HG03442 (cell line): ENCODE results near the gene SOX1.

Source experiments
- ATAC-seq: cut with Tn5 transposase; IDR thresholded peaks from one replicate; pipeline ENCODE4 v1.9.1; 2021; ENCODE audit warnings: mild to moderate bottlenecking, moderate library complexity; ENCODE audit not compliant: unreplicated experiment

Gene SOX1

DNA sequence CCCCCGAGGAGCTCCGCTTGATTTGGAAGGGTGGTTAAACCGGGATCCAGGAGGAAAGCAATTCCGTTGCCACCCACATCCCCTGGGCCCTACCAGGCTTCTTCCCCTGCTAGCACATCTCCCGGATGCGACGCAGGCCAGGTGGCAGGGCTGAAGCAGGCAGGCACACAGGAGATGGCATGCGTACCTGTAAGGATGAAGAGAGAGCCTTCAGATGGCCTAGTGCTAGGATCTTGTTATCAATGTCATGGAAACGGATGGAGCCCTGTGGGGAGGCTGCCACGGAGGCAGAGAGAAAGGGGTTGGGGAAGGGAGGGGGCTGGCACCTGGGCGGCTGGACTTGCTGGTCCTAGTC is 8.5 kb upstream of the SOX1 start:
- ATAC-seq: no peak

DNA sequence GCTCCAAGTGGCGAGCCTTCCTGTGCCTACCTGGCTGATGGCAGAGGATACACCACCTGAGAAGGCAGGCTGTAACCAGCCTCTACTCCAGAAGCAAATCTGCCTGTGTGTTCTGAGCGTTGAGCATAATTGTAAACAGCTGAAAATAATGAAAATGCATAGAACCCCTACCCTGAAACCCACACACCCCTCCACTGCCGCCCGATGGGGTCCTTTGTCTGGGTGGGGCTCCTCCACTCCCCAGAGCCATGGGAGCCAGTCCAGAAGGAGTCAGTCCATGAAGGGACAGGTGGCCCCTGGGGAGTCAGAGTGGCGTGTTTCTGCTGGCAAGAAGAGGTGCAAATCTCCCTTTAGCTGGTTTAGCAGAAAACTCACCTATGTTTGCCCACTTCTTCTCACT is 8.0 kb upstream of the SOX1 start:
- no peak for ATAC-seq

DNA sequence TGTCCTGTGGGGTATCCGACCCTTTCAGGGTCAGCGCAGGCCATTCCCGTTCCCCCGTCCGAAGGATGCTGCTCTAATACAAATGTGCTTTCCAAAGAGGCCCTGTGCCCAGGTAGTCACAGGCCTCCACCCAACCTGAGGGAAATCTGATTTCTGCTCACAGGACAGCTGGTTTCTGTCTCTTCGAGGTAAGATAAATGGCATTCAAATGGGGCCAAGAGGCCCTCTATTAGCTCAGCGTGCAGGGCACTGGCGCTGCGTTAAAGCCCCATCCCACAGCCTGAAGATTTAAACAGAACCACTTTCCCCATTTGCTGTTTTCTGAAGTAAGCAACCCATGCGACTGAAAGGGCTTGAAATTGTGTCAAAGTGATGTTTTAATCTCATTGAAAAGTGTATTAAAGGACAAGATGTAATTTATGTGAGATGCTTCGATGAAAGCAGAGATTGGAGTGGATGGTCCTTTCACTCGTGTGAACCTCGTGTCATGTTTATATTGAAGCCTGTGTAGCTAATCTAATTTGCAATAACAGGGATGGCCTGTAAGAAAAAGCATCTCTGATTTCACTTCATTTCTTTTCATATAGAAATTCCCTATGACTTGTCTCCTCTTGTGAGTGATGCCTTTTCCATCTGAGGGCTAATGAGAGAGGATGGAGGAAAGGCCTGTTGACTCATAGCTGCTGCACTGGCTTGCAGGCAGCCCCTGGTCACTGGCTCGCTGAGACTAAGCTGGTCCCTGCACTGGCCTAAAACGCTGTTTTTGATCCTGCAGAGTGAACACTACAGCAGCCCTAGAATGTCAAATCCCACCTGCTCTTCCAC is 7.3 kb upstream of the SOX1 start:
- ATAC-seq: no peak

DNA sequence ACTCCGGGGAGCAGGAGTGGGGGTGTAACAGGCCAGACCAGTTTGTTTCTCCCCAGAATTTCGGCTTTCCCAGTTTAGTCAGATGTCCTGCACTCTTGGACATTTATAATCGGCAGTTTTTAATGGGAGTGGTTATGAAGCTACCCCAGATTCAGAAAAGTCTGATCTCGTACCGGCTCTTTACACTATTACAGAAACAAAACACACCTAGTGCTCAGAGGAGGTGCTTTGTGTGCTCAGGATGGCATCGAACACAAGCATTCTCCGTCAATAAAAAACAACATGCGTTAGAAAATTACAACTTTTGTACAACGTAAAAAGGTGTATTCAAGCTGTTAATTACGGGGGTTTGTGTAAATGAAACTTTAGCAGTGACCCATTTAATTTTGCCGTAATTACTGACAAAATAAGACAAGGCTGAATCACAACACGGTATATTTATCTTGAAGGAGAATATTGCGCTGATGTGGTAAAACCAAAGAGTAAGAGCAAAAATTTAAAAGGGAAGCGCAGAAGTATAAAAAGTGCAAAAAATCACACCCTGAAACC is 6.6 kb upstream of the SOX1 start:
- ATAC-seq: no peak

DNA sequence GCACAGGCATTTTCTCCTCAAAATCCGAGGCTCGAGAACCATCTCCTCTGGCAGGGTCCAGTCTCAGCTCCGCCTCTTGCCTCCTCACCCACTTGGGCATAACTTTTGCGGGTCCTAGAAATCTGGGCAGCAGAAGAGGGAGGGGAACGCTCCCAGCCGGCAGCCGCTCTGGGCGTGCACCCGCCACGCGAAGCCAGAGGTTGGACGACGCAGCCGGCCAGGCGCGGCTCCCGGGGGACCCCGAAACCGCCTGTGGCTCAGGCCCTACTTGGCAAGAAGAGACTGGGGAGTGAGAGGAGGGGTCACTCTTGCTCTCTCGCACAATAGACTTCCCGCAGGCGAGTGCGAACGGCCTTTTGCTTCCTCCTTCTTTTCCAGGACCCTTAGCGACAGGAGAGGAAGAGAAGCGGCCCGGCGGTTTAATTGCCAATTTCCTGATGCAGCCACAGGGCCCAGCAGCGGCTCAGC is 6.0 kb upstream of the SOX1 start:
- no peak for ATAC-seq

DNA sequence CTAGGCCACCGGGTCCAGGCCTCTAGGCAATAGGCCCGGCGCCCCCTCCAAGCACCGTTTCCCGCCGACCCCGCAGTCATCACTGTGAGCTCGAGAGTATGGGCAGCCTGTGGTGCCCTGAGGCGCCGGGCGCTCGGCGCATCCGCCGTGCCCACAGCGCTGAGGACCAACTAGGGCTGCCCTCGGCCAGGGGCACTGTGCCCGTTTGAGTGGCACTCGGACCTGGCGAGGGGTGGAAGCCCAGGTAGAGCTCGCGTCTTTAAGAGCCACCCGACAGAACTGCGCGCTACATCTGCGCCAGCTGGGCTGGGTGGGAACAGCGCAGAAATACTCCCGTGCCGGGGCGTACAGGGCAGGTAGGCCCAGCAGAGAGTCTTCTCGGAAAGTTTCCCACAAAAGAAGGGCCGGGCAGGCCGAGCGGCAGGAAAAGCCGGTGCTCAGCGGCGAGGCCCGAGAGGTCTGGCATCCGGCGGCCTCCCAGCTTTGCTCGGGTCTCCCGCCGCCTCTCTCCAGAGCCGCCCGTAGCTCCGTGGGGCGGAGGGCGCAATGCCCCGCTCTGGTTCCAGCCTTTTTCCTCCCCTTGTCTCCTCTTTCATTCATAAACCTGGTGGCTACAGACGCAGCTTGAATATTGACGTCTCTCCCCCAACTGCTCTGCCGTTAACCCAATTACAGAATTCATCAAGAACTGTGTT is 5.4 kb upstream of the SOX1 start:
- no peak for ATAC-seq

DNA sequence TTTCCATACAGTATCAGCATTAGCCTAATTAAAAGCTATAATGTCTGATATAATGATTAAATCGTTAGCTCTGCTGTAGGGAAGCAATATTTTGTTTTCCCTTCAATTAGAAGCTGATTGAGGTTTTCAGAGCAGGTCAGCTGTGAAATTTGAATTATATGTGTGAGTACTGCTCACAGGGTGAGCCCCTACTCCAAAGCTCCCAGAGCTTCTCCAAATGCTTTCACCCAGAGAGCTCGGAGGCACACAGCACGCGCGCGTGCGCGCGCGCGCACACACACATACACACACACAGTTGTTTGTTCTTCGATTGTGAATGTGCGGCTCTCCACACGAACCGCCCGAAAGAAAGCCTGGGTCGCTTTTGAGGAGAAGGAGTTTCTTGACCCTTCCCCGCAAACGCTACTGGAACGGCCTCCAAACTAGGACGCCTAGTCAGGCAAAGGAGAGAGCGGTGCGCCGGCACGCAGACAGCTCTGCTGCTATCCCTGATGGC is 4.8 kb upstream of the SOX1 start:
- ATAC-seq: no peak

DNA sequence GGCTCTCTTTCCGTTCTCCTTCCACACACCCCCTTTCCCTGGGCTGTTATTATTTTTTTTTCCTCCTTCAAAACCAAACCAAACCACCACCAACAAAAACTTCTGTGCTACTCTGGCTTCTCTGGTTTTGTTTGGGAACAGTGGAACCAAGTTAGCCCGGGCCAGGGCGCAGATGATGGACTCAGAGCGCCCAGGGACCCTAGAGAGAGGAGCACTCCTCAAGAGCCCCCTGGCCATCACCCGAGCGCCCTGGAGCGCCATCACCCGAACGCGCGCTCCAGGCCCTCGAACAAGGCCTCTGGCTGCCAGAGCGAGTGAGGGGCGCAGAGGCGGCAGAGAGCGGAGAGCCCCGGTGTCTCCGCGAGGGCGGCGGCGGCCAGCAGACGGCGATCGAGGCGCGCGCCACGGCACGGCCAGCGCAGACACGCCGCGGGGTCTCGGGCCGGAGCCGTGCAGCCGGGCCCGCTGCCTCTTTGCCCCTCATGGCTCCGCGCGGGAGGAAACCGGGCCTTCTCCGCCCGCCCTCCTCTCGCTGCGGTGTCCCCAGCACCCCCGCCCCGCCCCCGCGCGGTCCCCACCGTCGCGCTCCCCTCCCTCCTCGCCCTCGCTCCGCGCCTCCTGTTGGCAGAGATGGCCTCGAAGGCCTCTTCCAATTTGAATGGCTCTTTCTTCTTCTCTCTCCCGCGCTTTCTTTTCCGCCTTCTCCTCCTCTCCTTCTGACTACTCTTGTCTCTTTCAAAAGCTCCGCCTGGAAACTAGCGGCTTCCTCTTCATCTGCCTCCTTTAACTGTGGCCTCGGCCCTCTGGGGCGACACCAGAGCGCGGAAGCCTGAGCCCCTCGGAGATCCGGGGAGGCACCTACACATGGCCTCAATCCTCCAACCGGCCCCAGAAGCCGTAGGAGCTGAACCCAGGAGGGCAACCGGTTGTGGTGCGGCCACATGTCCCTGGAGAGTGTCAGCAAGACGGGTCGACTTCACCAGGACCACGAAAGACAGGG is 4.1 kb upstream of the SOX1 start:
- no peak for ATAC-seq

DNA sequence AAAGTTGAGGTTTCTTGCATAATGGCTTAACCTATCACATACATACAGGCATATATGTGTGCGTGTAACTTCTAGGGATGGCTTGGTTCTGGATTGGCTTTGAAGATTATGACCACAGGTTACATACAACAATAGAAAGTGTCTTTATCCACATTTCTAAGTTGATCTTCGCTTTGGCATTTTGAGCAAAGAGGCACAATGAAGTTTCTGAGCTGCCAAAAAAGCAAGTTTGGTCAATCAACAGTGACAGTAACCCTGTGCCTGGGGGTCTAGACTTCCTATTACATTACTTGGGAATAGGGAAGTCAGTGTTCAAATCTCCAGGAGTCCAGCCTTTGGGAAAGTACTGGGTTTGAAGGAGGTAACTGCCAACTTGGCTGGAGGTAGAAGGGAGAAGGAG is 3.1 kb upstream of the SOX1 start:
- ATAC-seq: no peak

DNA sequence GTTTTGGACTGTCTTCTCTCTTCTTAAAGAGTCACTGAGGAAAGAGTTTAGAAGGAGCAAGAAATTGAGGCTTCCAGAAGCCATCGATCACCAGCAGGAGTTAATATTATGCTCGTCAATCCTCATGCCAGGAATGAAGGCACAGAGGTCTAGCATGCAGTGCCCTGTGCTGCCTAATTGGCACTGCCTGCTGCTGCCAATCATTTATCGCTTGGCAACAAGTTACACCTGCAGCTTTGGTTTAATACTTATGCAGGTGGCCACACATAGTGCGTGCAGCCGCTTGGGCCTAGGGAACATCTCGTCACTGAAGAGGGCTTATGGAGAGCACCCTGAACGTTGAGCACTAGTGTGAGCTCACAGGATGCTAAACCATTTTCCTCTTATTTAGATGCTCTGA is 2.7 kb upstream of the SOX1 start:
- ATAC-seq: no peak

DNA sequence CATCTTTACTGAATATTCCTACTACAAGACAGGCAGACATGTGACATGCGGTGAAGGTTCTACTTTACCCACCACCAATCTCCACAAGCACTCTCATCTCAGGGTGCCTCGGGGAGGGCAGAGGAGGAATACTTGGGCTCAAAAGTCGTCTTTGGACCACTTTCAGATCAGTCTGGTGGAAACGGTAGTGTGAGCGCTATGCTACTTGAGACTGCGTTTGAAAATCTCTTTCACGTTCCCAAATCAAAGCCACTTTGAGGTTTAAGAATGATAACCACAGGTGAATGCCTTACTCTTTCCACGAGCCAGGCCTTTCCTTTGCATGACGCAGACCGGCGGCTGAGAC is 1.5 kb upstream of the SOX1 start:
- ATAC-seq: no peak

DNA sequence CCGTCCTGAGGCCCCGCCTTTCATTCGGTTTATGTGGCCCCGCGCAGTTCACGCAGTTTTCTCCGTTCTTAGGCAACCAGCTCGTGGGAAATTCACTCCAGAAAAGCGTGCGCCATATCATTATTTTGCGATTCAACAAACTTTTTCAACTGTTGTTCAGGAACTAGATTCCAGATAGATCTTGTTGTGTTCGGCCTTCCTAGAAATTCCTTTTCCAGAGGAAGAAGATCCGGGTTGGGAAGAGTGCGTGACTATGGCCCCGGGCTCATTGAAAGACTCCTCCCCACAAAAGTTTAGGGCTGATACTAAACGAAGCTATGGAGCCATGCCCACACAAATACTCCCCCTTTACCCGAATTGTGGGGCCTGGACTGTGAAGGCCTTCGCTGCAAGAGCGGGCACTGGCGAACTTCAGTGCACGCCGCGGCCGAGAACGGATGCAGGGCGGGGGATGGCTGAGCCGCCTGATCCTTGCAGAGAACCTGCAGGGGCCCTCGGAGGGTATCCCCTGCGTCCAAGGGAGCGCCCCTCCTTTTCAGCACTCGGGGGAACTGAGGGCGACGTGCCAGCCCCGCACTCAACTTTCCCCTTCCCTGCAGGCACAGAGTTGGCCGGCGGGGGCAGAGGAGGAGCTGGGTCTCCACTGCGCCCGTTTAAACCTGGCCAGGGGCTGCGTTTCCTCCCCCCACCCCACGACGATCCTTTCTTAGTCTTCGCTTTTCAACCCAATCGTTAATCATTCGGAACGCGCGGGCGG is 904 bp upstream of the SOX1 start:
- ATAC-seq: no peak

DNA sequence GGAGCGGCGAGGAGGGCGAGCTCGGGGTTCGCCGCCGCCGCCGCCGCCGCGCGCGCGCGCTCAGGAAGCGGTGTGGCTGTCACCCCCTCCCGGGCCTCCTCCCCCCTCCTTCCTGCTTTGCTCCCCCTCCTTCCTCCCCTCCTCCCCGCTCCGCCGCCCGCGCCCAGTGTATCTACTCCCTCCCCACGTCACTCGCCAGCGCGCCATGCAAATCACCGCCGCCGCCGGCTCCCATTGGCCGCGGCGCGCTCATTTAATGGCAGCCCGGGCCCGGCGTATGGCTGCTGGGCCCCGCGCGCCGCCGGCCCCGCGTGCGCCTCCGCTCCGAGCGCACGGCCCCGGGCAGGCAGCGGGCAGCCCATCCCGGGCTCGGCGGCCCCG is 335 bp upstream of the SOX1 start:
- ATAC-seq: no peak

DNA sequence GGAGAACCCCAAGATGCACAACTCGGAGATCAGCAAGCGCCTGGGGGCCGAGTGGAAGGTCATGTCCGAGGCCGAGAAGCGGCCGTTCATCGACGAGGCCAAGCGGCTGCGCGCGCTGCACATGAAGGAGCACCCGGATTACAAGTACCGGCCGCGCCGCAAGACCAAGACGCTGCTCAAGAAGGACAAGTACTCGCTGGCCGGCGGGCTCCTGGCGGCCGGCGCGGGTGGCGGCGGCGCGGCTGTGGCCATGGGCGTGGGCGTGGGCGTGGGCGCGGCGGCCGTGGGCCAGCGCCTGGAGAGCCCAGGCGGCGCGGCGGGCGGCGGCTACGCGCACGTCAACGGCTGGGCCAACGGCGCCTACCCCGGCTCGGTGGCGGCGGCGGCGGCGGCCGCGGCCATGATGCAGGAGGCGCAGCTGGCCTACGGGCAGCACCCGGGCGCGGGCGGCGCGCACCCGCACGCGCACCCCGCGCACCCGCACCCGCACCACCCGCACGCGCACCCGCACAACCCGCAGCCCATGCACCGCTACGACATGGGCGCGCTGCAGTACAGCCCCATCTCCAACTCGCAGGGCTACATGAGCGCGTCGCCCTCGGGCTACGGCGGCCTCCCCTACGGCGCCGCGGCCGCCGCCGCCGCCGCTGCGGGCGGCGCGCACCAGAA is 1.1 kb downstream of the SOX1 start:
- no peak for ATAC-seq

DNA sequence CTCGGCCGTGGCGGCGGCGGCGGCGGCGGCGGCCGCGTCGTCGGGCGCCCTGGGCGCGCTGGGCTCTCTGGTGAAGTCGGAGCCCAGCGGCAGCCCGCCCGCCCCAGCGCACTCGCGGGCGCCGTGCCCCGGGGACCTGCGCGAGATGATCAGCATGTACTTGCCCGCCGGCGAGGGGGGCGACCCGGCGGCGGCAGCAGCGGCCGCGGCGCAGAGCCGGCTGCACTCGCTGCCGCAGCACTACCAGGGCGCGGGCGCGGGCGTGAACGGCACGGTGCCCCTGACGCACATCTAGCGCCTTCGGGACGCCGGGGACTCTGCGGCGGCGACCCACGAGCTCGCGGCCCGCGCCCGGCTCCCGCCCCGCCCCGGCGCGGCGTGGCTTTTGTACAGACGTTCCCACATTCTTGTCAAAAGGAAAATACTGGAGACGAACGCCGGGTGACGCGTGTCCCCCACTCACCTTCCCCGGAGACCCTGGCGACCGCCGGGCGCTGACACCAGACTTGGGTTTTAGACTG is 1.7 kb downstream of the SOX1 start:
- no peak for ATAC-seq

DNA sequence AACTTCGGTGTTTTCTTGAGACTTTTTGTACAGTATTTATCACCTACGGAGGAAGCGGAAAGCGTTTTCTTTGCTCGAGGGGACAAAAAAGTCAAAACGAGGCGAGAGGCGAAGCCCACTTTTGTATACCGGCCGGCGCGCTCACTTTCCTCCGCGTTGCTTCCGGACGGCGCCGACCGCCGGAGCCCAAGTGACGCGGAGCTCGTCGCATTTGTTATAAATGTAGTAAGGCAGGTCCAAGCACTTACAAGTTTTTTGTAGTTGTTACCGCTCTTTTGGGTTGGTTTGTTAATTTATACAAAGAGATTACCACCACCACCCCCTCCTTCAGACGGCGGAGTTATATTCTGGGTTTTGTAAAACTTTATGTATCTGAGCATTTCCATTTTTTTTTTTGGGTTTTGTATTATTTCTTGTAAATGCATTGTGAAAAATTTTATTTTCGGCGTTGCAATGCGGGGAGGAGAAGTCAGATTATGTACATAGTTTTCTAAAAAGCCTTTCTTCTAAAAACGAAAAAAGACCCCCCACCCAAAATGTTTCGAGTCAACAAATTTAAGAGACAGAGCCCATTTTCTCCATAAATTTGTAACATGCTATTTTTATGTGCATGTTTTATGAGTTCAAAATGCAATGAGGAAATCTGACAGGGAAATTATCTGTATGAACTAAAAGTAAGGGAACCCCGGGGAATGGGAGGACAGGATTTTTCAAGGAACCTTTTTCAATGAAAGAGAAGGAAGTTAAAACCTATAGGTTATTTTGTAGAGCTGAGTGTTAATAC is 2.3 kb downstream of the SOX1 start:
- no peak for ATAC-seq

DNA sequence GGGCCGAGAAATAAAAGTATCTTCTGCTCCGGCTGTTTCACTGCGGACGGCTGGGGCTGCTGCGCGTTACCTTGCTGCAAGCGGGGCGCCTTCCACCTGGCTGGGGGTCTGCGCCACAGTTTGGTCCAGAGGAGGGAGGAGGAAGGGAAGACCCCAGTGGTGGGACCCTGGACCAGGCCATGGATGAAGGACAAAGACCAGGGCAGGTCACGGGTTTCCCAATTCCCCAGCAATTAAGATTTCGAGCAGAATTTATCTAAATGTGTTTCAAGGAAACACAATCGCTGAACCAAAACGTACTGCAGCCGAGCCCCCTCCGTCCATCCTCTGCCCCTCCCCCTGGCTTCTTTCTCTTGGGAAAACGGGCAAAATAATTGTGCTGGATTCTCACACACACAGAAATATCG is 2.9 kb downstream of the SOX1 start:
- ATAC-seq: no peak

DNA sequence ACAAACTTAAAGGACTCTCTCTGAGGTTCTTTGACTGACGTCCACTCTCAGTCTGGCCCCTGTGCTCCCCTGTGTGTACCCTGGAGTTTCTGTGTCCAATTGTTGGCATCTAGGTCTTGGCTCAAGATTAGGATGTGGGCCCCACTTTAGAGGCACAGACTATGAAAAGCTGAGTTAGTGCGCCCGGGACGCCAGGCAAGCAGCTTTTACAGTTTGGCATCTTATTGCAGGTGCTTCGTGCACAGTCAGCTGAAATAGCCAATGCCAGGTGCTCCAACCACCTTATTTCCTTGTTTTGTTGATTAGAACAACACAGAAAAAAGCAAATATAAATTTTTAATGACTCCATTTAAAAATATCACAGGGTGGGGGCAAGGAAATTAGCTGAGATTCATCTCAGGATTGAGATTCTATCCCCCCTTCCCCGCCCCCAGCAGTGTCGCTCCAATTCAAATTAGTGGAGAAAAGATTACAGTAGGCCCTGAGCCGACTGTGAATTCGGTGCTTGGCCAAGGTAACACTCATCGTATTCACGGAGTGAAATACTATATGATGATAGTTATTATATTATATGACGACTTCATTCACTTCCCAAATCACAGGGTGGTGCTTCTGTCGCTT is 4.3 kb downstream of the SOX1 start:
- no peak for ATAC-seq
